ENCODE measurements around the gene CUL2. TPM values are rescaled to one million over a fixed set of nuclear protein-coding genes. Genes with fewer than 3 reads are reported as not detected.

The CUL2 gene
- polyA plus RNA-seq, 1 of the 3 experiments (the other 2 are of a cell fraction), result 13.1 TPM

DNA sequence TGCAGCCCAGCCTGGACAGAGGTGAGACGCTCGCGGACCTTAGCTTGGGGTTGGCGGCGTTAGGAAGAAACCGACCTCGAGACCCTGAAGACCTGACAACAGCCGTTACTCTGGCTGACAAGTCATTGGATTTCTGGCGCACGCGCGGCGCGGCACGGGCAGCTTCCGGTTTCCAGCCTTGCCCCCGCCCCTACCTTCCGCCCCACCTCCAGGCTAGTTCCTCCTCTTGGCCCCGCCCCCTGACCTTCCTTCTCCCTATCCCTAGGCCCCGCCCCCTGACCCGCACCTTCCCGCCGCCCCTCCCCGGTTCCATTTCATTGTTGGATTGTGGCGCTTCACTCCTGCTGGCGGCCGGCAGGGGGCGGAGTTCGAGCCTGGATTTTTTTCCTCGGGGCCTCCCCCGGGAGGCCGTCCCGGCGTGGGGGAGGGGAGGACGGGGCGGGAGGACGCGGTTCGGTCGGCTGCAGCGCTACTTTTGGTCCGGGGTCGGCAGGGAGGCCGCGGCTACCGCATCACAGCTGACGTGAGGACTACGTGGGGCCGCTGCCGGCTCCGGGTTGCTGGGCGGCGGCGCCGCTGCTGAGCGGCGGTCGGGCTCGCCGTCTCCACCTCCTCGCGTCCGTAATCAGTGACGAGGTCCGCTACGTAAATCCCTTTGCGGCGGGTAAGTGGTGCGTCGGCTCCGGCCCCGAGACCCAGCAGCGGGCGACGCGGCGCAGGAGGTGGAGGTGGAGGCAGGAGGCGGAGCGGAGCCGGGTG is 36.6 kb upstream of the CUL2 start, which contains the start of gene CREM:
Gene CREM, plus strand, starts transcription at position 317 of the 759 bp plus-strand sequence. CDS start 10,990 bp downstream, outside the sequence.
- Histone ChIP-seq H3K9ac (peak within 1 kb of the TSS; percentile 99), H3K4me1 (ENCODE audit: control insufficient read depth in 1 of 2, insufficient read depth in 2 of 2, low read depth in 1 of 2, low read length in 1 of 2) (peaks cover 0 to 24% of the 10 kb centered on the region in 2 experiments; a peak in 3 of 4 replicates), H3K27ac (ENCODE audit: low read depth in 2 of 2, low read length in 1 of 2) (peak within 1 kb of the TSS; percentile 94 to 99), H3F3A (replicated peaks; ENCODE audit: insufficient read depth) (peaks cover 16% of the 10 kb centered on the region), H3K4me3 (ENCODE audit: low read depth in 2 of 2, low read length in 1 of 2) (peak within 1 kb of the TSS; percentile 80 to 95), H3K79me2 (ENCODE audit: insufficient read depth) (peaks cover 36% of the 10 kb centered on the region), H3K9me3 (no peaks in the 10 kb centered on the region), H3K9me2 (no peaks in the 10 kb centered on the region), H3K27me3 (ENCODE audit: insufficient read depth) (no peaks in the 10 kb centered on the region), H4K20me1 (ENCODE audit: insufficient read depth) (no peaks in the 10 kb centered on the region), H3K36me3 (replicated peaks in 1 of 2; ENCODE audit: control insufficient read depth in 1 of 2, insufficient read depth in 2 of 2, low read length in 1 of 2) (no peaks in the 10 kb centered on the region), H2AFZ (ENCODE audit: low read depth) (peak within 1 kb of the TSS; percentile 91), H3K4me2 (peak within 1 kb of the TSS; percentile 90)
- POLR2A ChIA-PET, result interaction anchor here (0.6 to 3.9 kb wide), 5 partner anchors 11 to 91 kb away, joined by 3 to 34 read pairs (median 3); no protein-coding TSS in a partner anchor
- WGBS (ENCODE audit: low lambda C conversion rate), result 2% methylated on average over 35 of the region's 80 CpGs
- TF ChIP-seq CHD2 (IDR thresholded peaks at IDR 0.05; ENCODE audit: low read length, partially characterized antibody) (peak; percentile 89), RAD21 (IDR thresholded peaks at IDR 0.05; ENCODE audit: low read length) (peak; percentile 56), TEAD4 (IDR thresholded peaks at IDR 0.05; ENCODE audit: borderline replicate concordance, insufficient read depth) (peak; percentile 36; the same call in 1 of the 2 replicates), SMC3 (IDR thresholded peaks at IDR 0.05; ENCODE audit: low read depth, low read length) (peak; percentile 66), JUND (IDR thresholded peaks at IDR 0.05) (no peak), RXRA (IDR thresholded peaks at IDR 0.05; ENCODE audit: borderline replicate concordance, low read depth) (peak; percentile 32; the same call in 1 of the 2 replicates), TCF12 (IDR thresholded peaks at IDR 0.05) (peak; percentile 19; the same call in 1 of the 2 replicates), POLR2AphosphoS5 (IDR thresholded peaks at IDR 0.05; ENCODE audit: low read depth, low read length) (peak; percentile 93), GABPA (IDR thresholded peaks at IDR 0.05; ENCODE audit: low read depth) (peak; percentile 76), ELF1 (IDR thresholded peaks at IDR 0.05) (peak; percentile 71), TAF1 (IDR thresholded peaks at IDR 0.05; ENCODE audit: borderline replicate concordance, low read depth, low read length) (peak; percentile 85), NFIC (IDR thresholded peaks at IDR 0.05; ENCODE audit: borderline replicate concordance) (peak; percentile 2; the same call in 1 of the 2 replicates), YY1 (IDR thresholded peaks at IDR 0.05; ENCODE audit: low read depth) (peak; percentile 76; the same call in 1 of the 2 replicates), RFX5 (IDR thresholded peaks at IDR 0.05; ENCODE audit: low read length) (0 out of 2 replicates have a peak, but pooled peaks have one; percentile 47), NRF1 (IDR thresholded peaks at IDR 0.05; ENCODE audit: low read depth, low read length) (peak; percentile 86), MXI1 (IDR thresholded peaks at IDR 0.05; ENCODE audit: low read depth, low read length) (peak; percentile 62), FOXJ3 (CRISPR knock-in tag; IDR thresholded peaks at IDR 0.05) (no peak), FOSL2 (IDR thresholded peaks at IDR 0.05; ENCODE audit: borderline replicate concordance, low read depth) (no peak), EZH2phosphoT487 (IDR thresholded peaks at IDR 0.05; ENCODE audit: borderline replicate concordance, low read depth) (no peak)
- TF ChIP-seq, protein P1, sequence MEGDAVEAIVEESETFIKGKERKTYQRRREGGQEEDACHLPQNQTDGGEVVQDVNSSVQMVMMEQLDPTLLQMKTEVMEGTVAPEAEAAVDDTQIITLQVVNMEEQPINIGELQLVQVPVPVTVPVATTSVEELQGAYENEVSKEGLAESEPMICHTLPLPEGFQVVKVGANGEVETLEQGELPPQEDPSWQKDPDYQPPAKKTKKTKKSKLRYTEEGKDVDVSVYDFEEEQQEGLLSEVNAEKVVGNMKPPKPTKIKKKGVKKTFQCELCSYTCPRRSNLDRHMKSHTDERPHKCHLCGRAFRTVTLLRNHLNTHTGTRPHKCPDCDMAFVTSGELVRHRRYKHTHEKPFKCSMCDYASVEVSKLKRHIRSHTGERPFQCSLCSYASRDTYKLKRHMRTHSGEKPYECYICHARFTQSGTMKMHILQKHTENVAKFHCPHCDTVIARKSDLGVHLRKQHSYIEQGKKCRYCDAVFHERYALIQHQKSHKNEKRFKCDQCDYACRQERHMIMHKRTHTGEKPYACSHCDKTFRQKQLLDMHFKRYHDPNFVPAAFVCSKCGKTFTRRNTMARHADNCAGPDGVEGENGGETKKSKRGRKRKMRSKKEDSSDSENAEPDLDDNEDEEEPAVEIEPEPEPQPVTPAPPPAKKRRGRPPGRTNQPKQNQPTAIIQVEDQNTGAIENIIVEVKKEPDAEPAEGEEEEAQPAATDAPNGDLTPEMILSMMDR (IDR thresholded peaks at IDR 0.05), result peak; percentile 76
- TF ChIP-seq, protein P2, sequence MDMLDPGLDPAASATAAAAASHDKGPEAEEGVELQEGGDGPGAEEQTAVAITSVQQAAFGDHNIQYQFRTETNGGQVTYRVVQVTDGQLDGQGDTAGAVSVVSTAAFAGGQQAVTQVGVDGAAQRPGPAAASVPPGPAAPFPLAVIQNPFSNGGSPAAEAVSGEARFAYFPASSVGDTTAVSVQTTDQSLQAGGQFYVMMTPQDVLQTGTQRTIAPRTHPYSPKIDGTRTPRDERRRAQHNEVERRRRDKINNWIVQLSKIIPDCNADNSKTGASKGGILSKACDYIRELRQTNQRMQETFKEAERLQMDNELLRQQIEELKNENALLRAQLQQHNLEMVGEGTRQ (IDR thresholded peaks at IDR 0.05; ENCODE audit: borderline replicate concordance, low read depth, low read length), result no peak
- TF ChIP-seq, protein P3, sequence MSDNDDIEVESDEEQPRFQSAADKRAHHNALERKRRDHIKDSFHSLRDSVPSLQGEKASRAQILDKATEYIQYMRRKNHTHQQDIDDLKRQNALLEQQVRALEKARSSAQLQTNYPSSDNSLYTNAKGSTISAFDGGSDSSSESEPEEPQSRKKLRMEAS (IDR thresholded peaks at IDR 0.05; ENCODE audit: low read depth), result peak; percentile 84
- TF ChIP-seq, protein P4, sequence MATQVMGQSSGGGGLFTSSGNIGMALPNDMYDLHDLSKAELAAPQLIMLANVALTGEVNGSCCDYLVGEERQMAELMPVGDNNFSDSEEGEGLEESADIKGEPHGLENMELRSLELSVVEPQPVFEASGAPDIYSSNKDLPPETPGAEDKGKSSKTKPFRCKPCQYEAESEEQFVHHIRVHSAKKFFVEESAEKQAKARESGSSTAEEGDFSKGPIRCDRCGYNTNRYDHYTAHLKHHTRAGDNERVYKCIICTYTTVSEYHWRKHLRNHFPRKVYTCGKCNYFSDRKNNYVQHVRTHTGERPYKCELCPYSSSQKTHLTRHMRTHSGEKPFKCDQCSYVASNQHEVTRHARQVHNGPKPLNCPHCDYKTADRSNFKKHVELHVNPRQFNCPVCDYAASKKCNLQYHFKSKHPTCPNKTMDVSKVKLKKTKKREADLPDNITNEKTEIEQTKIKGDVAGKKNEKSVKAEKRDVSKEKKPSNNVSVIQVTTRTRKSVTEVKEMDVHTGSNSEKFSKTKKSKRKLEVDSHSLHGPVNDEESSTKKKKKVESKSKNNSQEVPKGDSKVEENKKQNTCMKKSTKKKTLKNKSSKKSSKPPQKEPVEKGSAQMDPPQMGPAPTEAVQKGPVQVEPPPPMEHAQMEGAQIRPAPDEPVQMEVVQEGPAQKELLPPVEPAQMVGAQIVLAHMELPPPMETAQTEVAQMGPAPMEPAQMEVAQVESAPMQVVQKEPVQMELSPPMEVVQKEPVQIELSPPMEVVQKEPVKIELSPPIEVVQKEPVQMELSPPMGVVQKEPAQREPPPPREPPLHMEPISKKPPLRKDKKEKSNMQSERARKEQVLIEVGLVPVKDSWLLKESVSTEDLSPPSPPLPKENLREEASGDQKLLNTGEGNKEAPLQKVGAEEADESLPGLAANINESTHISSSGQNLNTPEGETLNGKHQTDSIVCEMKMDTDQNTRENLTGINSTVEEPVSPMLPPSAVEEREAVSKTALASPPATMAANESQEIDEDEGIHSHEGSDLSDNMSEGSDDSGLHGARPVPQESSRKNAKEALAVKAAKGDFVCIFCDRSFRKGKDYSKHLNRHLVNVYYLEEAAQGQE (IDR thresholded peaks at IDR 0.05; ENCODE audit: low read depth, low read length), result peak; percentile 39; the same call in 1 of the 2 replicates
- CTCF ChIA-PET, result interaction anchor here (0.6 to 4.0 kb wide), 25 partner anchors 8 to 1653 kb away, joined by 3 to 31 read pairs (median 4); no protein-coding TSS in a partner anchor
- DNase-seq, result peak; percentile 97

Data from SK-N-SH (cell line).